Keratinocyte (primary cell): ENCODE results near the gene ACSM2A. TPM values are rescaled to one million over a fixed set of nuclear protein-coding genes. Genes with fewer than 3 reads are reported as not detected.

Experiments used
- DNase-seq: peaks from one replicate; pipeline ENCODE4 v3.0.0-alpha.2; 2011; ENCODE audit warnings: low read depth, missing footprints, low spot score
- FAIRE-seq: peaks from 2 replicates; lab custom pipeline; 2011; peaks lifted over from hg19 to GRCh38; lab: Jason Lieb, UNC
- H2AFZ ChIP-seq: 2 replicates; pipeline ENCODE4 v1.6.0; 2012; ENCODE audit warnings: low read length, control low read depth, inconsistent platforms; ENCODE audit not compliant: control insufficient read depth
- H3K27ac ChIP-seq: 2 replicates; pipeline ENCODE4 v1.5.1; 2011; ENCODE audit warnings: low read length; ENCODE audit not compliant: control insufficient read depth, insufficient read depth
- H3K27me3 ChIP-seq: 3 replicates; pipeline ENCODE4 v1.6.0; 2011; ENCODE audit warnings: low read length; ENCODE audit not compliant: control insufficient read depth, insufficient read depth; ENCODE audit errors: extremely low read depth
- H3K36me3 ChIP-seq, 2 experiments: 2 replicates in 1 of 2; 3 replicates in 1 of 2; pipeline ENCODE4 v1.5.1; 2011; ENCODE audit warnings: low read length in 2 of 2, mild to moderate bottlenecking in 1 of 2; ENCODE audit not compliant: control insufficient read depth in 2 of 2, insufficient read depth in 2 of 2; ENCODE audit errors: extremely low read depth in 1 of 2
- H3K4me1 ChIP-seq: 3 replicates; pipeline ENCODE4 v1.5.1; 2011; ENCODE audit warnings: low read length; ENCODE audit not compliant: control insufficient read depth, insufficient read depth; ENCODE audit errors: extremely low read depth
- H3K4me2 ChIP-seq: 3 replicates; pipeline ENCODE4 v1.6.0; 2011; ENCODE audit warnings: low read depth, low read length; ENCODE audit not compliant: control insufficient read depth, insufficient read depth; ENCODE audit errors: extremely low read depth
- H3K4me3 ChIP-seq, 3 experiments: fragments of 200-600 bp in 1 of 3; sonication (generic) in 1 of 3; 2 replicates in 2 of 3; 3 replicates in 1 of 3; pipeline ENCODE4 v1.5.1; 2011 to 2016; ENCODE audit warnings: low read length in 3 of 3, mild to moderate bottlenecking in 3 of 3, control low read depth in 2 of 3, inconsistent platforms in 1 of 3, low read depth in 1 of 3, mixed read lengths in 1 of 3, mixed run types in 1 of 3, moderate library complexity in 1 of 3; ENCODE audit not compliant: control insufficient read depth in 2 of 3, insufficient read depth in 2 of 3; ENCODE audit errors: extremely low read depth in 1 of 3
- H3K79me2 ChIP-seq: 2 replicates; pipeline ENCODE4 v1.6.0; 2012; ENCODE audit warnings: low read length; ENCODE audit not compliant: control insufficient read depth, insufficient read depth
- H3K9ac ChIP-seq: 3 replicates; pipeline ENCODE4 v1.6.0; 2011; ENCODE audit warnings: low read length; ENCODE audit not compliant: control insufficient read depth, insufficient read depth; ENCODE audit errors: extremely low read depth
- H3K9me1 ChIP-seq: 3 replicates; pipeline ENCODE4 v1.6.0; 2011; ENCODE audit warnings: low read length; ENCODE audit not compliant: control insufficient read depth, insufficient read depth; ENCODE audit errors: extremely low read depth
- H3K9me3 ChIP-seq: 2 replicates; pipeline ENCODE4 v1.5.1; 2012; ENCODE audit warnings: low read depth, low read length; ENCODE audit not compliant: control insufficient read depth
- H4K20me1 ChIP-seq: 3 replicates; pipeline ENCODE4 v1.6.0; 2011; ENCODE audit warnings: low read length; ENCODE audit not compliant: control insufficient read depth, insufficient read depth; ENCODE audit errors: extremely low read depth
- EZH2 ChIP-seq: IDR thresholded peaks from one replicate; pipeline ENCODE4 v1.6.1; 2012; ENCODE audit warnings: inconsistent platforms, mild to moderate bottlenecking, low read length, moderate library complexity
- dilution Hi-C: fragments of 300-500 bp; cut with MboI; formaldehyde crosslinking; loops from one replicate; pipeline ENCODE4 v1.7.0; 2020; ENCODE audit warnings: low sequenced_read_pairs; ENCODE audit not compliant: extremely low pct_ligation_motif_present
- polyA plus RNA-seq, 5 experiments: library from polyadenylated mRNA; depleted of rRNA in 3 of 5; stranded (reverse) in 3 of 5; stranded (forward) in 1 of 5; unstranded in 1 of 5; fragments of >200 nt; gene quantifications; 1 replicate in 1 of 5; 2 replicates in 3 of 5; 3 replicates in 1 of 5; pipeline versions ENCODE4 v1.2.1 to v1.2.3, GENCODE V29; 2011 to 2012; ENCODE audit warnings: missing spikeins in 2 of 5, low read depth in 1 of 5, low replicate concordance in 1 of 5
- TF ChIP-seq, protein P1 (sequence below), 3 experiments: IDR thresholded peaks in 1 of 3; conservative IDR thresholded peaks in 1 of 3; optimal IDR thresholded peaks in 1 of 3; 2 replicates in 2 of 3; 3 replicates in 1 of 3; pipeline versions ENCODE3 to v1.5.1; 2011; ENCODE audit warnings: low read length in 3 of 3, mild to moderate bottlenecking in 3 of 3, moderate library complexity in 2 of 3, control low read depth in 1 of 3, inconsistent platforms in 1 of 3; ENCODE audit not compliant: insufficient read depth in 2 of 3; ENCODE audit errors: extremely low read depth in 1 of 3

Gene ACSM2A
- polyA plus RNA-seq, 1 donor (not counting 4 experiments of a cell fraction or from before 2014, with no cell fraction given): not detected

DNA sequence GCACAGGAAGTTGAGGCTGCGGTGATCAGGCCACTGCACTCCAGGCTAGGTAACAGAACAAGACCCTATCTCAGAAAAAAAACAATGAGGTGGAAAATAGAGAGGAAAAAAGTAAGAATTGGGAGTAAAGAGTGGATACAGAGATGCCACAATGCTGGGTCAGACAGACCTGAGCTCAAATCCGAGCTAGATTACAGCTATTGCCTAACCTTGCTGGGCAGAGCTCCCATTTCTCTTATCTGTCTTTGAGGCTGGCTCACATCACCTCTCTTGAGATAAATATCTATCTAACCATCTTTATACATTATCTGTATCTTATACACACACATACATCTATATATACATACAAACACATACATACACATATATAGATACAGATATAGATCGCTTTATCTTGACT, 65.8 kb downstream of the ACSM2A start:
- no peaks in the 10 kb centered on the region for H3K4me1 ChIP-seq
- H3K27ac ChIP-seq: no peak overlapping the region
- FAIRE-seq (no peak), DNase-seq (no peak)
- no peaks in the 10 kb centered on the region for H4K20me1 ChIP-seq
- H3K79me2 ChIP-seq: no peaks in the 10 kb centered on the region
- dilution Hi-C loops: no loop called here
- H3K27me3 ChIP-seq: no peaks in the 10 kb centered on the region
- H3K4me3 ChIP-seq: no peak overlapping the region
- H3K9ac ChIP-seq: no peak overlapping the region
- no peaks in the 10 kb centered on the region for H3K9me3 ChIP-seq
- TF ChIP-seq EZH2: no peak
- TF ChIP-seq, protein P1, sequence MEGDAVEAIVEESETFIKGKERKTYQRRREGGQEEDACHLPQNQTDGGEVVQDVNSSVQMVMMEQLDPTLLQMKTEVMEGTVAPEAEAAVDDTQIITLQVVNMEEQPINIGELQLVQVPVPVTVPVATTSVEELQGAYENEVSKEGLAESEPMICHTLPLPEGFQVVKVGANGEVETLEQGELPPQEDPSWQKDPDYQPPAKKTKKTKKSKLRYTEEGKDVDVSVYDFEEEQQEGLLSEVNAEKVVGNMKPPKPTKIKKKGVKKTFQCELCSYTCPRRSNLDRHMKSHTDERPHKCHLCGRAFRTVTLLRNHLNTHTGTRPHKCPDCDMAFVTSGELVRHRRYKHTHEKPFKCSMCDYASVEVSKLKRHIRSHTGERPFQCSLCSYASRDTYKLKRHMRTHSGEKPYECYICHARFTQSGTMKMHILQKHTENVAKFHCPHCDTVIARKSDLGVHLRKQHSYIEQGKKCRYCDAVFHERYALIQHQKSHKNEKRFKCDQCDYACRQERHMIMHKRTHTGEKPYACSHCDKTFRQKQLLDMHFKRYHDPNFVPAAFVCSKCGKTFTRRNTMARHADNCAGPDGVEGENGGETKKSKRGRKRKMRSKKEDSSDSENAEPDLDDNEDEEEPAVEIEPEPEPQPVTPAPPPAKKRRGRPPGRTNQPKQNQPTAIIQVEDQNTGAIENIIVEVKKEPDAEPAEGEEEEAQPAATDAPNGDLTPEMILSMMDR (optimal IDR thresholded peaks at IDR 0.05 in 1 of 3, IDR thresholded peaks at IDR 0.05 in 1 of 3, conservative IDR thresholded peaks at IDR 0.05 in 1 of 3; ENCODE audit: extremely low read depth in 1 of 3, insufficient read depth in 2 of 3, low read length in 3 of 3): no peak
- no peaks in the 10 kb centered on the region for H3K9me1 ChIP-seq
- no peaks in the 10 kb centered on the region for H3K36me3 ChIP-seq
- no peak overlapping the region for H3K4me2 ChIP-seq
- no peak overlapping the region for H2AFZ ChIP-seq

DNA sequence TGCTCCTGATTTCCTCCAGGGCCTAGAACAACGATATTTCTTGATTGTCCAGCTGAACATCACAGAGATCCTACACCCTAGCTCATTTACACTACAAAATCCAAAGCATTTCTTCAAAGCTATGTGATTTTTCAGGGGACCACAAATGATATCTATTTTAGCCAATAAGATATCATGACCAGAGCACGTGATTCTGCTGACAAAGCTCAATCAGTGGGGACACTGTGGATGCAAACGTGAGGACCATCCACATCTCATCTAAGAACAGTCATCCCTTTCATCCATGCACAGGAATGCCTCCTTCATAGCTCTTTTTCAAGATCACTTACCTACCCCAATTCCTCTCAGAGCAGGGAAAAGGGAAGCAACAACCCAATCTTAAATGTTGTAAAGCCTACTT, 67.9 kb downstream of the ACSM2A start:
- Histone ChIP-seq H3K27me3 (no peaks in the 10 kb centered on the region), H3K4me1 (no peaks in the 10 kb centered on the region), H3K27ac (no peak overlapping the region), H3K9me1 (no peaks in the 10 kb centered on the region), H3K4me2 (no peak overlapping the region), H3K9me3 (no peaks in the 10 kb centered on the region), H3K9ac (no peak overlapping the region), H4K20me1 (no peaks in the 10 kb centered on the region), H3K4me3 (no peak overlapping the region), H3K79me2 (no peaks in the 10 kb centered on the region), H2AFZ (no peak overlapping the region), H3K36me3 (no peaks in the 10 kb centered on the region)
- DNase-seq: no peak
- no peak for FAIRE-seq
- no peak for TF ChIP-seq EZH2
- TF ChIP-seq, protein P1 (optimal IDR thresholded peaks at IDR 0.05 in 1 of 3, IDR thresholded peaks at IDR 0.05 in 1 of 3, conservative IDR thresholded peaks at IDR 0.05 in 1 of 3; ENCODE audit: extremely low read depth in 1 of 3, insufficient read depth in 2 of 3, low read length in 3 of 3): no peak
- dilution Hi-C loops: no loop called here
